ENCODE measurements around the gene CSNK2B.

CSNK2B gene

DNA sequence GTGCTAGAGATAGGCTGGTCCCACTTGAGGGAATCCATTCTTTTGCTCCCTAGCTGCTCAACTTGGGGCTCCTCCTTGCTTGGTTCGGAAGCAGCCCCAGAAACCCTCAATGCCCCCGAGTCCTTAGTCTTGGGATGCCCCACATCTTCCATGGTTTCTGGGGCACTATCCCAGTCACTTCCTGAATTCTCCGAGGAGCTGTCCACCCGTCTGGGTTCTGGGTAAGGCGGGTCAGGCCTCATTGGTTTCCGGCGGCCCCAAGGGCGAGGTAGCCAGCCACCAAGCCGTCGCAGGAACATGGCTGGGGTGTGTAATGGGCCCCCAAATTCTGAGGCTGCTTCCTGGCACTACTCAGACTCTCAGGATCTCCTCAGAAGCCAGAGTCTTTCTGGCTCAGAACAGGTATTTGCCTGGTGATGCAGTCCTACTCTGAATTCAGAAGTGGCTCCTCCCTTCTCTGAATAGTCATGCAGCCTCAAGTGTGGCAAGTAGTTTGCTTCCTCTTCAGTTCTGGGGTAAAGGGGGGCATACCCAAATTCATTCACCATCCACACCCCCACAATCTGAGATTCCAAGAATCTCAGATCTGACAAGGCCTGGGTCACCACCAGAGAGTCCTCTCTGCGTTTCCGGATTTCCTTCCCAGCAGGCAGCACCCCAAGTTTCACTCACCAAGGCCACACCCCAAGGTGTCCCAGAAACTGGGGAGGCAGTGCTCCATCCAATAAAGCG lies 6.1 kb upstream of the CSNK2B start:
- peak overlapping the region; percentile 87 for H3K4me3 ChIP-seq (ENCODE audit: low read depth, low read length)
- TF ChIP-seq, protein P1, sequence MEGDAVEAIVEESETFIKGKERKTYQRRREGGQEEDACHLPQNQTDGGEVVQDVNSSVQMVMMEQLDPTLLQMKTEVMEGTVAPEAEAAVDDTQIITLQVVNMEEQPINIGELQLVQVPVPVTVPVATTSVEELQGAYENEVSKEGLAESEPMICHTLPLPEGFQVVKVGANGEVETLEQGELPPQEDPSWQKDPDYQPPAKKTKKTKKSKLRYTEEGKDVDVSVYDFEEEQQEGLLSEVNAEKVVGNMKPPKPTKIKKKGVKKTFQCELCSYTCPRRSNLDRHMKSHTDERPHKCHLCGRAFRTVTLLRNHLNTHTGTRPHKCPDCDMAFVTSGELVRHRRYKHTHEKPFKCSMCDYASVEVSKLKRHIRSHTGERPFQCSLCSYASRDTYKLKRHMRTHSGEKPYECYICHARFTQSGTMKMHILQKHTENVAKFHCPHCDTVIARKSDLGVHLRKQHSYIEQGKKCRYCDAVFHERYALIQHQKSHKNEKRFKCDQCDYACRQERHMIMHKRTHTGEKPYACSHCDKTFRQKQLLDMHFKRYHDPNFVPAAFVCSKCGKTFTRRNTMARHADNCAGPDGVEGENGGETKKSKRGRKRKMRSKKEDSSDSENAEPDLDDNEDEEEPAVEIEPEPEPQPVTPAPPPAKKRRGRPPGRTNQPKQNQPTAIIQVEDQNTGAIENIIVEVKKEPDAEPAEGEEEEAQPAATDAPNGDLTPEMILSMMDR (IDR thresholded peaks at IDR 0.05) = no peak
- H3K4me2 ChIP-seq (ENCODE audit: low read length) = peak overlapping the region; percentile 82
- H3K27me3 ChIP-seq (ENCODE audit: control insufficient read depth, insufficient read depth, low read length) = no peaks in the 10 kb centered on the region
- peak overlapping the region; percentile 91 for H3K9ac ChIP-seq
- peaks cover 32% of the 10 kb centered on the region for H3K79me2 ChIP-seq
- H3K9me3 ChIP-seq (ENCODE audit: control insufficient read depth, low read length) = no peaks in the 10 kb centered on the region
- peaks cover 15% of the 10 kb centered on the region for H3K4me1 ChIP-seq
- peak overlapping the region; percentile 91 for H3K27ac ChIP-seq
- no peaks in the 10 kb centered on the region for H3K36me3 ChIP-seq (ENCODE audit: control insufficient read depth, insufficient read depth, low read length)
- peak overlapping the region; percentile 81 for H2AFZ ChIP-seq

DNA sequence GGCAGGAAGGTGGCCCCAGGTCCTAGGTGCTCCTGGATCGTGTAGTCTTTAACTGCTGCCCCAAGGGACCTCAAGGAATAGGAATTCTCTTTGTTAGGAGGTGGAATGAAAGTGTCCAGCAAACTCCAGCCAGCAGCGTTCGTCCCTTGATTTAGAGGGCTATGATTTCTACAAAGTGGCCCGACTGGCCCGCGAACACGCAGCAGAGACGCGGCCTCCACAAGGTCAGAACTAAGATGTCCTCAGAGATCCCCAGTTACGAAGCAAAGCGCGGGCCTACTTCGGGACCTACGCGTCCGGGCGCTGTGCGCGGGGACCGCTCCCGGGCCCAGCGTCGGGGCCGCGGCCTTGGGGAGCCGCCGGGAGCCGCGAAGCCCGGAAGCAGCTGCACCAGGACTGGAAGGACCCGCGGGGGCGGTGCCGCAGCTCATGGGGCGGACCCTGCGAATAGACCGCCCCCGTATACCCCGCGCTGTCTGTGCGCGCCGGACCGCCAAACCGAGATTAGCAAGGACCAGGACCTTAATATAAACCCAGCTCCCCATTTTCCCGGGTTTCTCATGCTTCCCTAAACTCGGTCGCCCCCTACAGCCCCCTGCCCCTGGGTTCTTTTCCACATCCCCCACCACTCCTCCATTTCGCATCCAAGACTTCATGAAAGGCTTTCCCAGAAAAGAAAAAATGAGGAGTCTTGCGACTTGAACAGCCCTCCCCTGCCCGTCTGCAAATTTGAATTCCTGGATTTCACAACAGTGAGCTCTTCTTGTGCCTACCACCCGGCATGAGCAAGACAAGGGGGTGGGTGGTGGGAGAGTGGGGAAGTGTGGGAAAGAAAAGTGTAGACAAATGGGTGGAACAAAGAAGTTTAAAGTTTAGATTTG lies 5.3 kb upstream of the CSNK2B start, which contains the start of gene C6orf47:
Gene C6orf47 (minus strand): TSS at position 398 of the 881 bp plus-strand sequence. CDS start 831 bp downstream, outside the sequence.
- peak within 1 kb of the TSS; percentile 91 for H3K9ac ChIP-seq
- H3K9me3 ChIP-seq (ENCODE audit: control insufficient read depth, low read length) = no peaks in the 10 kb centered on the region
- H3K27ac ChIP-seq = peak within 1 kb of the TSS; percentile 91
- peak within 1 kb of the TSS; percentile 87 for H3K4me3 ChIP-seq (ENCODE audit: low read depth, low read length)
- no peaks in the 10 kb centered on the region for H3K27me3 ChIP-seq (ENCODE audit: control insufficient read depth, insufficient read depth, low read length)
- peak within 1 kb of the TSS; percentile 82 for H3K4me2 ChIP-seq (ENCODE audit: low read length)
- no peaks in the 10 kb centered on the region for H3K36me3 ChIP-seq (ENCODE audit: control insufficient read depth, insufficient read depth, low read length)
- H2AFZ ChIP-seq = peak within 1 kb of the TSS; percentile 81
- H3K4me1 ChIP-seq = peaks cover 15% of the 10 kb centered on the region
- peaks cover 32% of the 10 kb centered on the region for H3K79me2 ChIP-seq
- TF ChIP-seq, protein P1 (IDR thresholded peaks at IDR 0.05) = peak; percentile 2

DNA sequence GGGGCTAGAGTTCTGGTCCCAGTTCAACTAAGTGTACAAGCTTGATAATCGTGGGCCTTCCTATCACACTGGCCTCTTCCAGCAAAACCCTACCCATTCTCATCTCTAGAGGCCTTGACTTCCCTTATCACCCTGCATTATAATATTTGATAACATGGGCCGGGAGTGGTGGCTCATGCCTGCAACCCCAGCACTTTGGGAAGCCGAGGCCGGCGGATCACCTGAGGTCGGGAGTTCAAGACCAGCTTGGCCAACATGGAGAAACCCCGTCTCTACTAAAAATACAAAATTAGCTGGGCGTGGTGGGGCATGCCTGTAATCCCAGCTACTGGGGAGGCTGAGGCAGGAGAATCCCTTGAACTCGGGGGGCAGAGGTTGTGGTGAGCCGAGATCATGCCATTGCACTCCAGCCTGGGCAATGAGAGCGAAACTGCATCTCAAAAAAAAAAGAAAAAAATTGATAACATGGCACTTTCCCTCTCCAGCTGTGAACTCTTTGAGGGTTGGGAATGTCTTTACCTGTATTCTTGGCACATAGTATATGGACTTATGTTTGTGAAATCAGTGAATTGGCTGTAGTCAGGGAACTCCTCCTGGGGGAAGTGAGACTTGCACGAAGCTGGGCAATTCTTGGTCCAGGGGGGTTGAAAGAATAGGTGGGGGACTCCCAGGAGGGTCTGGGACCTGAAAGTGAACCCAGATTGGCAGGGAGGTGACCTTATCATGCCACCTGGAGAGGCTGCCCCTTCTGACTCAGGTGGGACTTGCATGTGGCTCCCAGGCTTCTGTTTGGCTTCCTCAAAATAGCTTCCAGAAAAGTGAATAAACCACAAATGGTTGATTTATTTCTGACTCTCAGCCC lies 4.4 kb upstream of the CSNK2B start:
- H3K36me3 ChIP-seq (ENCODE audit: control insufficient read depth, insufficient read depth, low read length) = no peaks in the 10 kb centered on the region
- H3K4me2 ChIP-seq (ENCODE audit: low read length) = peak overlapping the region; percentile 82
- H3K27ac ChIP-seq = peak overlapping the region; percentile 91
- peaks cover 15% of the 10 kb centered on the region for H3K4me1 ChIP-seq
- peaks cover 38% of the 10 kb centered on the region for H3K79me2 ChIP-seq
- H2AFZ ChIP-seq = peak overlapping the region; percentile 81
- H3K9me3 ChIP-seq (ENCODE audit: control insufficient read depth, low read length) = no peaks in the 10 kb centered on the region
- H3K27me3 ChIP-seq (ENCODE audit: control insufficient read depth, insufficient read depth, low read length) = no peaks in the 10 kb centered on the region
- TF ChIP-seq, protein P1 (IDR thresholded peaks at IDR 0.05) = no peak
- H3K4me3 ChIP-seq (ENCODE audit: low read depth, low read length) = peak overlapping the region; percentile 87
- H3K9ac ChIP-seq = no peak overlapping the region

DNA sequence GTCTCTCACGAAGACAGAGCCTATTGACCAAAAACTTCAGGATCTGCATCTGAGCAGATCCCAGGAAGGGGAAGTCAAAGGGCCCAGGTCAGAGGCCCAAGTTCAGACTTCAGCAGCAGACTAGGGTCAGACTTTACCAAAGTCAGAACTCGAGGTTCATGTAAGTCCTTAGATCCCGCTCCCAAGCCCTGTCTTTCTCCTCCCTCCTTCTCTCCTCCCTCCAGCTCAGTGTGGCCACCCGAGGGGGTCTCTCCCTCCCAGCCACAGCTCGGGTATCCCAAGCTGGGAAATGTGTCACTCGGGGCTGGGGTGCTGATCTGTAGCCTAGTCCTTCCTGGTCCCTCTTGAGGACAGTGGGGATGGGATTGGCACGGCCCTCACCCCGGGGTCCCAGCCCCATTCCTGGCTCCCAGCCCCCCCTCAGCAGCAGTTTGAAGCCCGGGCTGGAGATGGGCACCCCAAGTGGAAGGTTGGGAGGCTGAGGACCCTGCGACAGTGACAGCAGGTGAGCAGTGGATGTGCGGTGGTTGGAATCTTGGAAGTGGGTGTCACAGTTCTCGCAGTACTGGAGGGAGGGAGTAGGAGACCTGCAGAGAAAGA lies 3.7 kb upstream of the CSNK2B start:
- Histone ChIP-seq H2AFZ (no peak overlapping the region), H3K4me1 (peaks cover 15% of the 10 kb centered on the region), H3K79me2 (peaks cover 43% of the 10 kb centered on the region), H3K9ac (no peak overlapping the region), H3K9me3 (ENCODE audit: control insufficient read depth, low read length) (no peaks in the 10 kb centered on the region), H3K4me3 (ENCODE audit: low read depth, low read length) (no peak overlapping the region), H3K27ac (no peak overlapping the region), H3K4me2 (ENCODE audit: low read length) (no peak overlapping the region), H3K36me3 (ENCODE audit: control insufficient read depth, insufficient read depth, low read length) (no peaks in the 10 kb centered on the region), H3K27me3 (ENCODE audit: control insufficient read depth, insufficient read depth, low read length) (no peaks in the 10 kb centered on the region)
- TF ChIP-seq, protein P1 (IDR thresholded peaks at IDR 0.05) = no peak
